HG02571 (cell line): ENCODE results near the gene KCNA10.
"Not testable (repeated sequence)": the region's sequence is repeated elsewhere in the genome, so short reads cannot be mapped to it uniquely, and the experiment has no call there.

Source experiments
- ATAC-seq: cut with Tn5 transposase; IDR thresholded peaks from one replicate; pipeline ENCODE4 v1.9.1; 2021; ENCODE audit warnings: mild to moderate bottlenecking, moderate library complexity; ENCODE audit not compliant: unreplicated experiment

The KCNA10 gene

DNA sequence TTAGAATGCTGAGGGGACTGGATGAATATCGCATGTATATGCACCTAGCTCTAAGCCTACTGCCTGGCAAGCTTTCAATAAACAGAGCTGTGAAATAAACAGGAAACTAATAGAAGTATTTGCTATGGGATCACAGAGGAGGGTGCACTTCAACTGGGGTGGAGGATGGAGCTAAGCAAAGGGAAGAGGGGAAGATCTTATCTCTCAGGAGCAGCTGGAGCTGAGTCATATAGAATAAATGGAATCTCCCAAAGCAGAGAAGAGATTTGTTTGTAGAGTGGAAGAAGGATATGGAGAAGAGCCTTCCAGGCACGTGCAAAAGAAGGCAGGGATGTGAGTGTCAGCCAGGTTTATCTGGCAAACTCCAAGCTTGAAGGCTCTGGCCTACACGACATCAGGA, 17.0 kb upstream of the KCNA10 start:
- no peak for ATAC-seq

DNA sequence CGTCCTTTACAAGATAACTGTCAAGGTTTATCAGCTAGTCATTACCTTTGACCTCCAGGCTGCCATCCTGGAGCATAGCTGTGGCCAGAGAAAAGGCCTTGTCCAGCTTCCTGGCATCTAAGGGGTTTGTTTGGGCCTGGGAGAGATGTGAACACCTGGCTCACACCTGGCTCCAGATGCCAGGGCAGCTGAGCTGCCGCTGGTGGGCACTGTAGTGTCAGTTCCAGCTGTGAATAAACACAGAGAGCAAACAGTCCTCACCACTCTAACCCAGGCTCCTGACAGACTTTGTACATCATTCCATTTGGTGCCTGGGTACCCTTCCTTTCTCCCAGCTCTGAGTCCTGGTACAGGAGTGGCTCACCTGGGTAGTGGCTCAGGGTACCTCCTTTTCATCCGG, 14.3 kb upstream of the KCNA10 start:
- ATAC-seq: no peak

DNA sequence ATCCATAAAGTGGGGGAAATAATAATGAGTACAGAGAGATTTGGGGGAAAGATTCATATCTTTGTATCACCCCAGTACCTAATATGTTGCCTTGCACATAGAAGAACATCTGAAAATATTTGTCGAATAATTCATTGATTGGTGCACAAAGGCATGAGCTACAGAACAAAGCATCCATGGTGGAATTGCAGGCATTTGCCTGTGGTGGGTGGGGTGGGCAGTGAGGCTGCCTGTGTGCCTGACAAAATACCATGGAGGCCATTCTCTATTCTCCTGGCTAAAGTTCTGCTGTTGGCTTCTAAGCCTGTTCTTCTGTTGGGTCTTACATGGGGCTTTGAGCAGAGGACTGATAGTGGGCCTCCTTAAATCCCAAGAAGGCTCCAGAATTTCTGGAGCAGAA, 10.0 kb upstream of the KCNA10 start:
- no peak for ATAC-seq

GRCh38 chr1:110526201-110526780, 7.3 kb upstream of the KCNA10 start:
- ATAC-seq: no peak

DNA sequence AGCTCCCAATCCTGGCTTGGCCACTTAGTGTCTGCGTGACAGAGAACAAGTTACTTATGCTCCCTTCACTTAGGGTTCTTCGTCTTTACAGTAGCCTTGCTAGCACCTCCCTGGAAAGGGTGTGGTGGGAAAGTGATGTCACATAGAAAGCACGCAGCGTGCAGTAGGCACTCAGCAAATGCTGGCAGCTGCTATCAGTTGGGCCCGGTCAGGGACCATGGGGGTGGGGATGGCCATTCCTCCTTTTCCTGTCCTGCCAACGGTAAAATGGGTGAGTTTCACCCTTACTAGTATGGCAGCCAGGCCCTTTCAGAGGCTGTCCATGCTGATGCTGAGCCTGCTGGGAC, 6.2 kb upstream of the KCNA10 start:
- ATAC-seq: no peak

DNA sequence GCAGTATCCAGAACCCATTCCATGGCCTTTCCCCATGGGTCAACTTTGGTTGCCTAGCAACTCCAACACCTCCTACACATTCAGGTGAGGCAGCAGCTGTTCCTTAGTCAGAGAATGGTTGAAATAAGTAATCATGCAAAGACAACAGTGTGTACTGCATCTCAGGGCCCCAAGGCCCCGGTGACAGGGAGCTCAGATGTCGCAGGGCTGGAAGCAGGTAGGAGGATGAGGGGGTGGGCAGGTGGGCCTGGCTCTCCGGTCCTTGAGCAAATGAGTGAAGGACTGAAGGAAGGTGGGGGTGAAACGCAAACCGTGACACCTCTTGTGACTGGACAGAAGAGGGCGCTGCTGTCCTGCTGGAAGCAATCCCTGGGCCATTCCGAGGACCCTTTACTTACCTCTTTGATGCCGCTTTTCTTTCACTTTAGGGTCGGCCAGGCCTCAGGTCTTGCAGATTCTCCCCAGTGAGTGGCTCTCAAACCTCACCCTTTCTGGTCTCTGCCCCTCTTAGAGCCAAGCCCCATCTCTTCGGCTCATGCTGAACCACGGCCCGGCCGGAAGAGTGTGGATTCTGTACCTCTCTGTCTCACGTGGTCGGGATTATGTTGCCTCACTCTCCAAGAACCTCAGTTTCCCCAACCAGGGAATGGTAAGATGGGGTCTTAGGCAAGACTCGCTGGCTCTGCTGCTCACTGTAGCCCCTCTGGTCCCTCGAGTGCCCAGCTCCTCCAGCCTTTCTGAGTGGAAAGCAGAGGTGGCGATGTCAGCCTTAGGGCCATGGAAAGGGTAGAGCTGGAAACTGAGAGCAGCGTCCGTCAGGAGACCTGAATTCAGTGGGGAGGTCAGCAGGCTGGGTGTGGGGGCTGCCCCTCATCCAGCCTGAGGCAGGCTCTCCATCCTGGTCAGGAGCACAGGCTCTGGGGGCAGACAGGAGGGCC, 5.6 kb upstream of the KCNA10 start:
- ATAC-seq: no peak

DNA sequence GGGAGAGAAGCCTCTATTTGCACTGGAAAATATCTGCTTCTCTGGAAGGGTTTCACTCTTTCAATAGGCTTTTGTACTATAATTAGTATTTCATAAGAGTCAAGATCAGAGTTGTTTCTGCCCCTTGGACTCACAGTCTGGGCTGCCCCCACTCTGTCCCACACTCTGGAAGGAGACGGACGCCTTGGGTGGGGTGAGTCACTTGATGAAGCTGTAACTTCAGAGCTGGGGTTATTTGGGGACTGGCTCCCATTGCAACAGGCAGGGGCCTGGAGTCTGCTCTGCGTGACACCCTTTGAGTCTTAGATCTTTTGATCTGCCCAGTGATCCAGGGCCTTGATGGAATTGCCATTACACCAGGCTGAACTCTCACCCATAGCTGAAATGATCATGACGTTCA, 4.0 kb upstream of the KCNA10 start:
- ATAC-seq: no peak

DNA sequence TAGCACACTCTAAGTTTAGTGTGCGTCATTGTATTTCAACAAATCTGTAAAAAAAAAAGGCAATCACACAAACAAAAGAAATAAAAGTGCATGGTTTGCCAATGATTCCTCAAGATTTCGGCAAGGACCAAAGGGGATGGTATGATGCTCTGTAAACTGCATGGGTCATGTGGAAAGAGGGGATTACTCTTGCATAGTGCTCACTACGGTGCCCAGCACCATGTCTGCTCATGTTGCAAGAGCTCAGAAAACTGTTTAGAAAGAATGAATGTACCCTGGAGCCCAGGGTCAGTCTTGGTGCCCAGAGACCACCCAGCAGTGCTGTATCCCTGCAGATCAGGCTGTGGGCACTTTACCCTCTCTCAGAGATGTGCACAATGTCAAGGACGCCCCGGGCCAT, 3.6 kb upstream of the KCNA10 start:
- ATAC-seq: no peak

- ATAC-seq: no peak
These were observed 1.9 kb upstream of the KCNA10 start for GRCh38 chr1:110520827-110521226.

DNA sequence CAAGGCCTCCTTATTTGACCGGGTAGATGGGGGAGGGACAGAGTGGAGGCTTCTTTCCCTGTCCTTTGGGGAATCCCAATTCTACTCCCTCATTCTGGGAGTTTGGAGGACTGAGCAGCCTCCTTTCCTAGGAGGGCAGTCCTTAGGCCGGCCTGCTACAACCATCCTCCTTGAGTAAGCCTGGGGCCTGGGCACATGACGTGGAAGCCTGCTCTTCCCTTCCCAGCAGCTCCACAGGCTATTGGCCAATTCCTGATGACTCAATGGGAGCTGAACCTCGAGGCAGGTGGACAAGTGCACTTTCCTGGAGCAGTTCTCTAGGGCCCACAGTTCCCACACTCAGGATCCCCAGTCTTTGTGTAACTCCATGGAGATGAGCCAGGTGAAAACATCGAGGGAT, 3.1 kb downstream of the KCNA10 start:
- ATAC-seq: no peak

DNA sequence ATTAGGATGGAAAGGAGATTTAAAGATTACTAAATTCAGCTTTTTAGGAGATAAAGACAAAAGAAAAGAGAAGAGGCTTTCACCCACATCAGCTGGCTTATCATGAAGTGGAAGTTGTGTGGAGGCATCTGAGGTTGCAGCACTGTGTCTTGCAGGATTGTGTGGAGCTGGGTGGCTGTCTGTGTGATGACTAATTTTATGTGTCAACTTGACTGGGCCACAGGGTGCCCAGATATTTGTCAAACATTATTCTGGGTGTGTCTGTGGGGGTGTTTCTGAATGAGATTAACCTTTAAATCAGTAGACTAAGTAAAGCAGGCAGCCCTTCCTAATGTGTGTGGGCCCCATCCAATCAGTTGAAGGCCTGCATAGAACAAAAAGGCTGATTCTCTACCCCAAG, 3.9 kb downstream of the KCNA10 start:
- no peak for ATAC-seq

GRCh38 chr1:110513511-110513910, 5.5 kb downstream of the KCNA10 start:
- no peak for ATAC-seq

- ATAC-seq: no peak
These were observed 7.5 kb downstream of the KCNA10 start for GRCh38 chr1:110511436-110511835.

GRCh38 chr1:110510921-110511320, 8.1 kb downstream of the KCNA10 start:
- not testable (repeated sequence) for ATAC-seq

DNA sequence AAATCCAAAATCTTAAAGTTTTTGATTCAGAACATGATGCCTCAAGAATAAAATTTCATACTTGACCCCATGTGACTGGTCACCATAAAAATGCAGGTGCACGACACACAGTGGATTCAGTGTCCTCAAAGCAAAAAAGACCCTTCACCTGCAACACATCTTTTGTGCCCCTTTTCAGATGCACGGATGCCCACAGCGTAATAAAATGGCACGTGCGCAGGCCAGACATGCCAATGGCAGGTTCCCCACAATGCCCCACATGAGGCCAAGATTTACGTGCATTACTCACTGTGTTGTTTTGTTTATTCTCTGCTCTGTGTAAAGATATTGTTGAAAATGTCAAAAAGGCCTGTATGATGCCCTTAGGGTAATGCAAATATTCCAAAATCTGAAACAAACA, 9.3 kb downstream of the KCNA10 start:
- no peak for ATAC-seq

- no peak for ATAC-seq
These were observed 10.7 kb downstream of the KCNA10 start for GRCh38 chr1:110508028-110508940.

DNA sequence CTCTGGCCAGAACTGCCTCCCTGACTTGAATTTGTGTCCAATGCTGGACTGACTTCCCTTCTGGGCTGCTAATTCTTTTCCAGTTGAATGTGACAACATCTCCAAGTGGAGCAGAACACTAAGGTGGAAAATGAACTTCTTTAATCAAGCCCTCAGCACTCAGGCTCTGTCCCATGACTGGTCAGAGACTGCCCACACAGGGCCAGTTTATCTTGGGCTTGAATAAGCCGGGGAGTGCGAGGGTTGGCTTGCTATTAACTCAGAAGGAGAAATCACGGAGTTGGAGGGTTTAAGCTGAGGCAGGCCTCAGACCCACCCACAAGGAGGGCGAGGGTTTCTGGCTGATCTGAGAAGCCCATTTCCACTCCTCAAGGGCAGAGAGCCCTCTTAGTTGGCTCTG, 12.4 kb downstream of the KCNA10 start:
- no peak for ATAC-seq

DNA sequence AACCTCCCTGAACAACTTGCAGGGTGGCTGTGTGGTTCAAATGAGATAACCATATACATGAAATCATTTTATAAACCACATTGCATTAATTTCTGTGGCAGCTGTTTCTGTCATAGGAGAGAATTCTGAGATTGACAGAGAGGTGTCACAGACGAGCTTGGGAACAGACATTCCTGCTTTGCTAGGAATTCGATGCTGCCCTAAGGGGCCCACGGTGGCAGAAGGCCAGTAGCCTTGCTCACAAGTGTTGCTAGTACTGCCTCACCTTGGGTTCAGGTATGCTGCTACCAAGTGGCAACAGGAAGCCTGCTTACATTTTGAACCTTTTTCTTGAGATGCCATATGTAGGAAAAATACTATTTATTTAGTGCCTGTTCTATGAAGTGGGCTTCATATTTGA, 13.4 kb downstream of the KCNA10 start:
- ATAC-seq: no peak

DNA sequence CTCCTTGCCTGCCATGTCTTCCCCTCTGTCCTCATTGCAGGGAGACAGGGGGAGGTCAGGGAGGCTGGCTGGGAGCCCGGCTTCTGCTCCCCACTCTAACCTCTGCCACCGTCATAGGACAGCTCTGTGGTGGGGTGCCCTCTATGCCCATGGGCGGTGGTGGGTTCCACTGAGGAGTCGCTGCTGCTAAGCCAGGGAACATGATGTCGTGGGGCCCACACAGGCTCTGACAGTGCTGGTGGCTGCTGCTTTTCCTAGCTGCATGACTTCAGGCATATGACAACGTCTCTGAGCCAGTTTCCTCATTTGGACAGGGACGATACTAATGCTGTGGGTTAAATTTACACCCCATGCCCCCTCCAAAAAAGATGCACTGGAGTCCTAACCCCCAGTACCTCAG, 14.7 kb downstream of the KCNA10 start:
- no peak for ATAC-seq

GRCh38 chr1:110503471-110503870, 15.5 kb downstream of the KCNA10 start:
- no peak for ATAC-seq

DNA sequence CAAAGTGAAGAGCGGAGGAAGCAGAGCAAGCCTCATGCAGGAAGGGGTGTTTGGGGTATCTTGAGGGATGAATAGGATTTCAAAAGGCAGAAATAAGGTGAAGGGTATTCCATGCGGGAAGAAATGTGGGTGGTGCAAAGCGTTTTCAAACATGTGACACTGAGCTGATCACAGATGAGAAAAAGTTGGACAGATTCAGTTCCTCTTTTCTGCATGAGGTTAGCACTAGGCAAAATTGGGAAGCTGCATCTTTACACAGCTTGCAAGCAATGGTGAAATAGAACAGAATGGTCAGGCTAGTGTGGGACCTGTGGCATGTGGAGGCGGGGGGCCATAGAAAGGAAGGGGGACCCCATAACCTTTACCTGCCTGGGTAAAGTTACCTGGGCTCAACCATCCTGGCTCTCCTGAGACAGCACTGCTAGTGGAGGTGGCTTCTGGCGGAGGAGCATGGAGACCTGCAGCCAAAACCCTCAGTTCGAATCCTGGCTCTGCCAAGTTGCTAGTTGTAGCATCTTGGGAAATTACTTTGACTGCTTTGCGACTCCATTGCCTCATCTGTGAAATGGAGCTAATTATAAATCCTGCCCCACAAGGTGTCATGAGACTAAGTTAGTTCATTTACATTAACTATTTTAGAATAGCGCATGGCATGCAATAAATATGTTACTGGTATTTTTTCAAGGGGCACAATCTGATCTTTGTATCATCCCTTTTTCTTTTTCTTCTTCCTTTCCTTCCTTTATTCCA, 16.4 kb downstream of the KCNA10 start:
- ATAC-seq: no peak
